Endothelial cell of umbilical vein (primary cell): ENCODE results near the gene HAUS7. TPM values are rescaled to one million over a fixed set of nuclear protein-coding genes. Genes with fewer than 3 reads are reported as not detected.
A peak's percentile ranks its signal among the peaks of the same experiment; 100 is the strongest.

ENCODE experiments used
- BruUV-seq: library from RNA; stranded (reverse); fragments of 400-500 nt; replicated peaks from 2 replicates; lab custom pipeline; 2021; lab: Mats Ljungman, UMichigan
- CTCF ChIA-PET: fragments of 300-600, 350-600 bp; sonication (Branson Sonifier 250); formaldehyde crosslinking; loops from one replicate; lab custom pipeline; 2021; ENCODE audit warnings: antibody characterized with exemption, inconsistent platforms; lab: Charles Lee
- POLR2A ChIA-PET: fragments of 300-600, 350-600 bp; sonication (Branson Sonifier 250); formaldehyde crosslinking; loops from one replicate; lab custom pipeline; 2021; ENCODE audit warnings: antibody characterized with exemption, inconsistent platforms; lab: Charles Lee
- DNase-seq: peaks from one replicate; pipeline ENCODE4 v3.0.0-alpha.2; 2011; ENCODE audit warnings: low read depth, low spot score
- FAIRE-seq: peaks from 2 replicates; lab custom pipeline; 2011; peaks lifted over from hg19 to GRCh38; lab: Jason Lieb, UNC
- H2AFZ ChIP-seq: 2 replicates; pipeline ENCODE4 v1.6.0; 2012; ENCODE audit warnings: low read depth, low read length, control low read depth, inconsistent platforms
- H3K27ac ChIP-seq: 2 replicates; pipeline ENCODE4 v1.5.1; 2011; ENCODE audit warnings: low read depth, mild to moderate bottlenecking, control low read depth, low read length, moderate library complexity; ENCODE audit not compliant: insufficient read depth
- H3K27me3 ChIP-seq, 2 experiments: 2 replicates each; pipeline versions ENCODE4 v1.6.0 to v1.6.1; 2011; ENCODE audit warnings: low read length in 2 of 2, mixed read lengths in 1 of 2; ENCODE audit not compliant: control insufficient read depth in 2 of 2, insufficient read depth in 2 of 2
- H3K36me3 ChIP-seq, 2 experiments: 2 replicates in 1 of 2; 3 replicates in 1 of 2; pipeline ENCODE4 v1.5.1; 2011; ENCODE audit warnings: low read length in 2 of 2, mild to moderate bottlenecking in 1 of 2, moderate library complexity in 1 of 2; ENCODE audit not compliant: control insufficient read depth in 2 of 2, insufficient read depth in 2 of 2; ENCODE audit errors: extremely low read depth in 1 of 2
- H3K4me1 ChIP-seq: 3 replicates; pipeline ENCODE4 v1.5.1; 2011; ENCODE audit warnings: mild to moderate bottlenecking, low read length; ENCODE audit not compliant: control insufficient read depth, insufficient read depth; ENCODE audit errors: extremely low read depth
- H3K4me2 ChIP-seq: 2 replicates; pipeline ENCODE4 v1.6.1; 2011; ENCODE audit warnings: low read length, control low read depth, mixed read lengths; ENCODE audit not compliant: insufficient read depth
- H3K4me3 ChIP-seq, 3 experiments: fragments of 200-600 bp in 1 of 3; sonication (generic), shearing (Covaris generic) in 1 of 3; replicated peaks in 1 of 3; 2 replicates each; pipeline ENCODE4 v1.5.1; 2011 to 2016; ENCODE audit warnings: control low read depth in 3 of 3, low read length in 3 of 3, mild to moderate bottlenecking in 2 of 3, inconsistent platforms in 1 of 3, low read depth in 1 of 3, moderate library complexity in 1 of 3; ENCODE audit not compliant: insufficient read depth in 1 of 3
- H3K79me2 ChIP-seq: 2 replicates; pipeline ENCODE4 v1.6.0; 2012; ENCODE audit warnings: low read length, inconsistent platforms; ENCODE audit not compliant: control insufficient read depth, insufficient read depth
- H3K9ac ChIP-seq: replicated peaks from 2 replicates; pipeline ENCODE3; 2011; ENCODE audit warnings: low read length, control low read depth; ENCODE audit not compliant: insufficient read depth; ENCODE audit errors: extremely low read depth
- H3K9me1 ChIP-seq: replicated peaks from 3 replicates; pipeline ENCODE4 v1.6.0; 2011; ENCODE audit warnings: mild to moderate bottlenecking, low read length; ENCODE audit not compliant: control insufficient read depth, insufficient read depth; ENCODE audit errors: extremely low read depth
- H3K9me3 ChIP-seq: replicated peaks from 2 replicates; pipeline ENCODE4 v1.5.1; 2012; ENCODE audit warnings: low read length, inconsistent platforms; ENCODE audit not compliant: control insufficient read depth, insufficient read depth
- H4K20me1 ChIP-seq: replicated peaks from 2 replicates; pipeline ENCODE3; 2011; ENCODE audit warnings: mild to moderate bottlenecking, low read length; ENCODE audit not compliant: control insufficient read depth, insufficient read depth; ENCODE audit errors: extremely low read depth
- FOS ChIP-seq: IDR thresholded peaks from 2 replicates; pipeline ENCODE4 v1.6.1; 2011; ENCODE audit warnings: mild to moderate bottlenecking, low read length, moderate library complexity, borderline replicate concordance; ENCODE audit not compliant: insufficient read depth
- JUN ChIP-seq: IDR thresholded peaks from 2 replicates; pipeline ENCODE4 v1.6.1; 2011; ENCODE audit warnings: borderline replicate concordance, low read depth; ENCODE audit not compliant: insufficient read length, insufficient read depth
- MAX ChIP-seq: IDR thresholded peaks from 2 replicates; pipeline ENCODE4 v1.6.1; 2011; ENCODE audit not compliant: insufficient read depth, insufficient read length
- MYC ChIP-seq: IDR thresholded peaks from one replicate; pipeline ENCODE4 v1.6.1; 2011; ENCODE audit warnings: mild to moderate bottlenecking, low read depth, low read length
- POLR2A ChIP-seq: IDR thresholded peaks from 2 replicates; pipeline ENCODE4 v1.6.1; 2012; ENCODE audit warnings: low read depth, mild to moderate bottlenecking, control low read depth, low read length
- POLR2AphosphoS5 ChIP-seq: IDR thresholded peaks from 2 replicates; pipeline ENCODE4 v1.6.1; 2012; ENCODE audit warnings: low read depth, mild to moderate bottlenecking, control low read depth, low read length, moderate library complexity; ENCODE audit not compliant: insufficient read depth
- dilution Hi-C: fragments of 300-500 bp; cut with MboI; formaldehyde crosslinking; loops from one replicate; pipeline ENCODE4 v1.15.0; 2019; ENCODE audit warnings: low sequenced_read_pairs; ENCODE audit not compliant: extremely low pct_ligation_motif_present
- intact Hi-C: fragments of 100-400 bp; cut with micrococcal nuclease; formaldehyde crosslinking; loops from one replicate; pipeline ENCODE4 v1.10.0; 2022
- polyA plus RNA-seq, 4 experiments: library from polyadenylated mRNA; depleted of rRNA in 3 of 4; stranded (reverse) in 3 of 4; unstranded in 1 of 4; fragments of >200 nt; gene quantifications; 2 replicates each; pipeline versions ENCODE4 v1.2.1 to v1.2.3, GENCODE V29; 2011 to 2012; ENCODE audit warnings: missing spikeins in 1 of 4
- total RNA-seq: library from RNA; stranded (reverse); gene quantifications from 2 replicates; pipeline ENCODE4 v1.2.3, GENCODE V29; 2021

HAUS7 gene
- total and polyA plus RNA-seq, 2 donors (not counting 3 experiments of a cell fraction or from before 2014, with no cell fraction given): 31.0 to 46.4 TPM

- no peak overlapping the region for H3K27ac ChIP-seq
- TF ChIP-seq FOS (no peak), POLR2A (peak; percentile 53)
- no peaks in the 10 kb centered on the region for H3K9me3 ChIP-seq
- no peaks in the 10 kb centered on the region for H3K79me2 ChIP-seq
- no peak for FAIRE-seq
- H3K4me3 ChIP-seq: no peak overlapping the region
- H3K4me2 ChIP-seq: no peak overlapping the region
- no peaks in the 10 kb centered on the region for H3K4me1 ChIP-seq
- no peaks in the 10 kb centered on the region for H3K9me1 ChIP-seq
- no peak for DNase-seq
- ChIA-PET CTCF (interaction anchor here (1.0 to 8.2 kb wide), 3 partner anchors 15 to 49 kb away, joined by 3 to 146 read pairs (median 16); partner anchors contain the start of gene HAUS7), POLR2A (interaction anchor here (1.3 kb wide), 1 partner anchor 49 kb away, joined by 3 read pairs; no protein-coding TSS in a partner anchor)
- H3K27me3 ChIP-seq: no peaks in the 10 kb centered on the region
- no peak overlapping the region for H2AFZ ChIP-seq
- intact Hi-C loops (no loop called here), dilution Hi-C loops (no loop called here)
- H4K20me1 ChIP-seq: no peaks in the 10 kb centered on the region
- H3K9ac ChIP-seq: no peak overlapping the region
- no TSS peak for BruUV-seq
- H3K36me3 ChIP-seq: peaks cover 0 to 27% of the 10 kb centered on the region in 2 experiments
Observed at GRCh38 chrX:153510383-153510782, 40.0 kb upstream of the HAUS7 start.

GRCh38 chrX:153509592-153509991, 39.2 kb upstream of the HAUS7 start:
- TF ChIP-seq POLR2AphosphoS5 (peak; percentile 5), MAX (no peak), POLR2A (no peak), MYC (no peak), JUN (no peak)
- no TSS peak for BruUV-seq
- Histone ChIP-seq H3K36me3 (peaks cover 0 to 34% of the 10 kb centered on the region in 2 experiments), H3K9me1 (no peaks in the 10 kb centered on the region), H3K79me2 (no peaks in the 10 kb centered on the region), H3K4me1 (no peaks in the 10 kb centered on the region), H2AFZ (no peak overlapping the region), H3K27me3 (no peaks in the 10 kb centered on the region), H3K27ac (no peak overlapping the region), H3K9ac (no peak overlapping the region), H4K20me1 (no peaks in the 10 kb centered on the region), H3K9me3 (no peaks in the 10 kb centered on the region), H3K4me3 (no peak overlapping the region), H3K4me2 (no peak overlapping the region)
- dilution Hi-C loops (no loop called here), intact Hi-C loops (loop anchor here (5.0 kb wide), 1 partner anchor 567 kb away; no protein-coding TSS in a partner anchor)
- POLR2A ChIA-PET: interaction anchor here (0.7 kb wide), 1 partner anchor 409 kb away, joined by 4 read pairs; no protein-coding TSS in a partner anchor
- no peak for FAIRE-seq
- DNase-seq: no peak
- CTCF ChIA-PET: interaction anchor here (1.6 to 8.2 kb wide), 2 partner anchors 39 to 49 kb away, joined by 15 to 146 read pairs; partner anchors contain the start of gene HAUS7
